Ovary (tissue), 9 donors: Measurements from ENCODE around the gene TRAPPC5. TPM values are rescaled to one million over a fixed set of nuclear protein-coding genes. Genes with fewer than 3 reads are reported as not detected.

Experiments
- DNase-seq, 5 donors: peaks; one replicate each; pipeline ENCODE4 v3.0.0-alpha.2; 2019 to 2020
- H3K27ac ChIP-seq, 2 donors: fragments of 200-600 bp; one replicate each; pipeline versions ENCODE4 v1.5.1 to v1.8.0; 2019 to 2022
- H3K27me3 ChIP-seq: fragments of 200-600 bp; one replicate; pipeline ENCODE4 v1.8.0; 2022
- H3K36me3 ChIP-seq: fragments of 200-600 bp; sonication (generic); one replicate; pipeline ENCODE4 v1.5.1; 2019
- H3K4me1 ChIP-seq: one replicate; pipeline ENCODE4 v1.8.1; 2013; ENCODE audit warnings: mild to moderate bottlenecking, moderate library complexity; ENCODE audit not compliant: insufficient read depth
- H3K4me3 ChIP-seq: fragments of 200-600 bp; sonication (generic); one replicate; pipeline ENCODE4 v1.5.1; 2017
- H3K9me3 ChIP-seq, 2 donors: fragments of 200-600 bp in 1 of 2; sonication (generic) in 1 of 2; one replicate each; pipeline versions ENCODE4 v1.5.1 to v1.8.1; 2013 to 2019; ENCODE audit warnings: mild to moderate bottlenecking in 1 of 2, moderate library complexity in 1 of 2
- EP300 ChIP-seq: sonication (generic); formaldehyde crosslinking; IDR thresholded peaks from one replicate; pipeline ENCODE4 v1.6.1; 2017; ENCODE audit warnings: antibody characterized with exemption
- POLR2A ChIP-seq: fragments of 450-650 bp; IDR thresholded peaks from one replicate; pipeline ENCODE4 v1.6.1; 2017; ENCODE audit warnings: antibody characterized with exemption, mild to moderate bottlenecking, moderate library complexity
- WGBS, 3 donors: extraction: QIAGEN DNeasy Blood & Tissue Kit in 1 of 3; methylation state at CpG; one replicate each; pipeline versions ENCODE4 v1.1.5 to v1.1.7; 2013 to 2017; 5-methylcytosine and 5-hydroxymethylcytosine counted together
- intact Hi-C, 4 donors: fragments of 100-400 bp; cut with DNase I; formaldehyde crosslinking; loops; one replicate each; pipeline versions ENCODE4 v1.11.0 to v1.15.1; 2022 to 2023
- polyA plus RNA-seq, 2 donors: library from polyadenylated mRNA; stranded (reverse); fragments of 200-250 nt in 1 of 2; fragments of 350-450 nt in 1 of 2; fragmentation: Illumina TruSeq in 1 of 2; extraction: RNeasy Lipid Tissue Mini Kit (QIAGEN cat#74804) in 1 of 2; gene quantifications; one replicate each; pipeline ENCODE4 v1.2.3, GENCODE V29; 2013 to 2014
- total RNA-seq, 7 donors: library from RNA; depleted of rRNA in 2 of 7; stranded (reverse); fragments of >200 nt in 2 of 7; fragmentation: NEBNext Ultra II Directional in 3 of 7; extraction: Animal tissue kit (Norgen Biotek cat#: 25700) in 3 of 7; gene quantifications; one replicate each; pipeline versions ENCODE4 v1.1.0 to v1.2.4, GENCODE V29; 2016 to 2023
- TF ChIP-seq, protein P1 (sequence below), 3 donors: fragments of 450-650 bp in 2 of 3; fragments of 200-600 bp in 1 of 3; IDR thresholded peaks; one replicate each; pipeline versions ENCODE4 v1.5.1 to v1.8.0; 2016 to 2022; ENCODE audit warnings: antibody characterized with exemption in 3 of 3, mild to moderate bottlenecking in 1 of 3
- donor health status: DM: no; HTN: no; CAD: no; lungs with moderate emphysema.
- donor health status: DM: no; HTN: no; CAD: no.
- donor health status: Bipolar disorder and iron deficiency.
- donor health status: DM: yes; HTN: yes; CAD: no.
- donor health status: DM: no; HTN: no; CAD: no.
- donor health status: DM: yes; HTN: yes; CAD: no.

Gene TRAPPC5
- total and polyA plus RNA-seq, 9 donors: 0.32 to 111 (median 66.5) TPM

GRCh38 chr19:7703332-7703731 is 22.7 kb downstream of the TRAPPC5 start:
- TF ChIP-seq, protein P1, sequence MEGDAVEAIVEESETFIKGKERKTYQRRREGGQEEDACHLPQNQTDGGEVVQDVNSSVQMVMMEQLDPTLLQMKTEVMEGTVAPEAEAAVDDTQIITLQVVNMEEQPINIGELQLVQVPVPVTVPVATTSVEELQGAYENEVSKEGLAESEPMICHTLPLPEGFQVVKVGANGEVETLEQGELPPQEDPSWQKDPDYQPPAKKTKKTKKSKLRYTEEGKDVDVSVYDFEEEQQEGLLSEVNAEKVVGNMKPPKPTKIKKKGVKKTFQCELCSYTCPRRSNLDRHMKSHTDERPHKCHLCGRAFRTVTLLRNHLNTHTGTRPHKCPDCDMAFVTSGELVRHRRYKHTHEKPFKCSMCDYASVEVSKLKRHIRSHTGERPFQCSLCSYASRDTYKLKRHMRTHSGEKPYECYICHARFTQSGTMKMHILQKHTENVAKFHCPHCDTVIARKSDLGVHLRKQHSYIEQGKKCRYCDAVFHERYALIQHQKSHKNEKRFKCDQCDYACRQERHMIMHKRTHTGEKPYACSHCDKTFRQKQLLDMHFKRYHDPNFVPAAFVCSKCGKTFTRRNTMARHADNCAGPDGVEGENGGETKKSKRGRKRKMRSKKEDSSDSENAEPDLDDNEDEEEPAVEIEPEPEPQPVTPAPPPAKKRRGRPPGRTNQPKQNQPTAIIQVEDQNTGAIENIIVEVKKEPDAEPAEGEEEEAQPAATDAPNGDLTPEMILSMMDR (IDR thresholded peaks at IDR 0.05): no peak
- TF ChIP-seq POLR2A (no peak), EP300 (no peak)
- no peak for DNase-seq
- H3K4me3 ChIP-seq: no peak overlapping the region
- H3K27me3 ChIP-seq: no peaks in the 10 kb centered on the region
- intact Hi-C loops: no loop called here
- H3K36me3 ChIP-seq: no peaks in the 10 kb centered on the region
- no peak overlapping the region for H3K27ac ChIP-seq
- WGBS, 3 donors: 65 to 70% (median 69%) methylated on average over 8 of the region's 8 CpGs
- H3K4me1 ChIP-seq: no peaks in the 10 kb centered on the region
- no peaks in the 10 kb centered on the region for H3K9me3 ChIP-seq

DNA sequence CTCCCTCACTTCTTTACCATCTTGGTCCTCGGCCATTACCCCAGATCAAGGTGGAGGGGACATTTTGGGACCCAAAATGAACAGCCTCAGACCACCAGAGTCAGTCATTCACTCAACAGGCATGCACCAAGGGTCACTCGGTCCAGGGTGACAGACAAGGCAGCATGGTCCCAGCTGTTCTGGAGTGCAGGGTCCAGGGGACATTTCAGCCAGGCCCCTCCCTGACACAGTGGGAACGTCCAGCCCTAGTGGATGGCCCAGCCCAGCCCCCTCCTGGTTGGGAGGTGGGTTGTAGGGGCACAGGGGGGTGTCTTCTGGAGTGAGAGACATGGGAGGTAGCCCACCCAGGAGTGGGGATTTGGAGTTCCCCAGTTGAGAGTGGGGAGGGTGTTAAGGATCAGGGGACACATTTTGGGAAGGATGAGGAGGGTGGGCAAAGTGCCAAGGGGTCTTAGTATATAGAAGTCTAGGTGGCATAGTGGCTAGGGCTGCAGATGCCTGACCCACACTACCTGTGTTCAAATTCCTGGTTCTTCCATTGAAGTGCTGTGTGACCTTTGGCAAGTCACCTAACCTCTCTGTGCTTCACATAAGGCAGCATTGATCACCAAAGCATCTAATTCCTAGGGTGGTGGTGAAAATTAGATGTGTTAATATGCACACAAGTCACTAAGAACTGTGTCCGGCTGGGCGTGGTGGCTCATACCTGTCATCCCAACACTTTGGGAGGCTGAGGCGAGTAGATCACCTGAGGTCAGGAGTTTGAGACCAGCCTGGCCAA is 23.8 kb downstream of the TRAPPC5 start:
- WGBS, 3 donors: 68 to 71% (median 69%) methylated on average over 6 of the region's 6 CpGs
- H3K27ac ChIP-seq: no peak overlapping the region
- H3K4me1 ChIP-seq: no peaks in the 10 kb centered on the region
- intact Hi-C loops: no loop called here
- DNase-seq: no peak
- no peaks in the 10 kb centered on the region for H3K36me3 ChIP-seq
- H3K4me3 ChIP-seq: no peak overlapping the region
- H3K9me3 ChIP-seq: no peaks in the 10 kb centered on the region
- TF ChIP-seq EP300: no peak
- TF ChIP-seq, protein P1 (IDR thresholded peaks at IDR 0.05): no peak
- TF ChIP-seq POLR2A: no peak
- no peaks in the 10 kb centered on the region for H3K27me3 ChIP-seq

DNA sequence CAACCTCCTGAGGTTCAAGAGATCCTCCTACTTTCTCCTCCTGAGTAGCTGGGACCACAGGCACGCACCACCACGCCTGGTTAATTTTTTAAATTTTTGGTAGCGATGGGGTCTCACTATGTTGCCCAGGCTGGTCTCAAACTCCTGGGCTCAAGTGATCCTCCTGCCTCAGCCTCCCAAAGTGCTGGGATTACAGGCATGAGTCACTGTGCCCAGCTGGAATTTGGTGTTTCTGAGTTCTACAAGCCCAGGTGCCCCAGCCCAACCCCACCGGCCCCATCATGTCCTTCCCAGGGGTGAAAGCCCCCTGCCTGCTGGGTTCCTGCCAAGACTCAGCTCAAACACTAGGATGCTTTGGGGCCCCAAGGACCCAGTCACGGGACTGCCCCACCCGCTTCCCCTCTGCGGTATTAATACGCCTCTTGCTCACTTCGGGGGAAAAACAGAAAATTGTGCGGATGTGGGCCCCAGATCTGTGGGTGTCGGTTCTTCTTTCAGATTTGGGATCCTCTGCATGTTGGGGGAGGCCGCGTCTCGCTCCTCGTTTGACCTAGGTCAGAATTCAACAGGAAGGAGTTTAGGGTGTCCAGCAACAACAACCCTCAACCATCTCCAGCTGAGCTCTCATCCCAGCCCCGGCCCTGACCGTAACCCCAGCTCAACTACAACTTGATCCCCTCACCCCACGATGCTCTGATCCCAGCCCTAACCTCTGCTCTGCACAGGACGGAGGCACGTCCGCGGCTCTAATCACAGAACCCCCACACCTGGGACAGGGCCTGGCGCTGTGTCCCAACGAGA is 25.0 kb downstream of the TRAPPC5 start:
- Histone ChIP-seq H3K4me1 (no peaks in the 10 kb centered on the region), H3K4me3 (no peak overlapping the region), H3K36me3 (no peaks in the 10 kb centered on the region), H3K27ac (no peak overlapping the region), H3K9me3 (no peaks in the 10 kb centered on the region), H3K27me3 (no peaks in the 10 kb centered on the region)
- WGBS, 3 donors: 57 to 59% (median 58%) methylated on average over 24 of the region's 24 CpGs
- intact Hi-C loops: no loop called here
- TF ChIP-seq, protein P1 (IDR thresholded peaks at IDR 0.05): no peak
- TF ChIP-seq EP300 (no peak), POLR2A (no peak)
- DNase-seq: no peak

- WGBS, 3 donors: 78 to 80% (median 78%) methylated on average over 14 of the region's 14 CpGs
- intact Hi-C loops: no loop called here
Observed at GRCh38 chr19:7706188-7706954, 25.7 kb downstream of the TRAPPC5 start.

More at GRCh38 chr19:7706188-7706954, 25.7 kb downstream of the TRAPPC5 start:
- no peaks in the 10 kb centered on the region for H3K9me3 ChIP-seq
- H3K4me3 ChIP-seq: no peak overlapping the region
- no peak overlapping the region for H3K27ac ChIP-seq
- H3K36me3 ChIP-seq: no peaks in the 10 kb centered on the region
- H3K4me1 ChIP-seq: no peaks in the 10 kb centered on the region
- TF ChIP-seq POLR2A: no peak
- TF ChIP-seq, protein P1 (IDR thresholded peaks at IDR 0.05): no peak
- TF ChIP-seq EP300: no peak
- H3K27me3 ChIP-seq: no peaks in the 10 kb centered on the region
- DNase-seq: no peak
